Suppressor macrophage treated with lipopolysaccharide for 4 hours (primary cell): ENCODE data around the gene TGM3.

Source experiments
- DNase-seq: peaks from one replicate; pipeline ENCODE4 v3.0.0-alpha.2; 2020

The TGM3 gene

GRCh38 chr20:2341336-2341735, 45.5 kb downstream of the TGM3 start:
- DNase-seq = no peak

GRCh38 chr20:2342243-2342642, 46.4 kb downstream of the TGM3 start:
- DNase-seq = no peak

GRCh38 chr20:2346188-2346587, 50.4 kb downstream of the TGM3 start:
- no peak for DNase-seq

- DNase-seq = no peak
Measured at GRCh38 chr20:2348336-2348735, 52.5 kb downstream of the TGM3 start.

GRCh38 chr20:2349801-2350200, 54.0 kb downstream of the TGM3 start:
- no peak for DNase-seq

- DNase-seq = no peak
Measured at GRCh38 chr20:2350606-2351005, 54.8 kb downstream of the TGM3 start.

GRCh38 chr20:2353231-2353630, 57.4 kb downstream of the TGM3 start:
- DNase-seq = no peak

GRCh38 chr20:2357114-2357513, 61.3 kb downstream of the TGM3 start:
- no peak for DNase-seq

- no peak for DNase-seq
Measured at GRCh38 chr20:2358006-2358405, 62.2 kb downstream of the TGM3 start.

- DNase-seq = no peak
Measured at GRCh38 chr20:2361035-2361593, 65.3 kb downstream of the TGM3 start.

GRCh38 chr20:2363187-2363586, 67.4 kb downstream of the TGM3 start:
- no peak for DNase-seq

GRCh38 chr20:2363587-2363986, 67.8 kb downstream of the TGM3 start:
- no peak for DNase-seq

GRCh38 chr20:2364044-2364443, 68.2 kb downstream of the TGM3 start:
- no peak for DNase-seq

- DNase-seq = no peak
Measured at GRCh38 chr20:2365091-2365490, 69.3 kb downstream of the TGM3 start.

- DNase-seq = no peak
Measured at GRCh38 chr20:2365666-2366065, 69.9 kb downstream of the TGM3 start.

GRCh38 chr20:2368621-2369020, 72.8 kb downstream of the TGM3 start:
- no peak for DNase-seq

GRCh38 chr20:2373098-2373497, 77.3 kb downstream of the TGM3 start:
- DNase-seq = no peak

GRCh38 chr20:2374346-2375125, 78.7 kb downstream of the TGM3 start:
- no peak for DNase-seq

GRCh38 chr20:2378893-2379292, 83.1 kb downstream of the TGM3 start:
- DNase-seq = no peak

- no peak for DNase-seq
Measured at GRCh38 chr20:2379511-2380229, 83.9 kb downstream of the TGM3 start.

GRCh38 chr20:2380601-2381000, 84.8 kb downstream of the TGM3 start, which contains the start of gene TGM6:
Gene TGM6 (plus strand): TSS chr20:2380901. CDS start chr20:2380969, 68 bp downstream.
- no peak for DNase-seq

GRCh38 chr20:2381303-2381702, 85.5 kb downstream of the TGM3 start:
- DNase-seq = no peak

- no peak for DNase-seq
Measured at GRCh38 chr20:2382833-2383232, 87.0 kb downstream of the TGM3 start.

- no peak for DNase-seq
Measured at GRCh38 chr20:2385026-2385425, 89.2 kb downstream of the TGM3 start.
